Activated CD4-positive, alpha-beta T cell treated with anti-CD3 and anti-CD28 coated beads for 1 hour (primary cell): Measurements from ENCODE around the gene FBP2.
"Not testable (repeated sequence)": the region's sequence is repeated elsewhere in the genome, so short reads cannot be mapped to it uniquely, and the experiment has no call there.

Source experiments
- DNase-seq: peaks from one replicate; pipeline ENCODE4 v3.0.0-alpha.2; 2020

FBP2 gene

DNA sequence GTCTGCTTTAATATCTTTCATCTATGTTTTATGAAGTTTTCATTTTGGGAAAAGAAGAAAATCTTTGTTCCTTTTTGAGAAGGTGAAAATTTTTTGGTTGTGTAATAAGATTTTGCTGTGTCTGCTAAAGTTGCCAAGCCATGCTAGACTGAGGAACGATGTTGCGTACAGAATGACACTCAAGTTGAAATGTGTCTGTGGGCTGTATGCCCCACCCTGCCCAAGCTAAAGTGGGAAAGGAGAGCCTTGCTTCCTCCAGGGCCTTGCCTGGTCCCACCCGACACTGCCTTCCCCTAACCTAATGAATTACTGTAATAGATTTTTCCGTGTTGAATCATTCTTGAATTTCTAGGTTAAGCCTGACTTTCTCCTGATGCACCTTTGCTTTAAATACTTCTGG lies 36.2 kb downstream of the FBP2 start:
- DNase-seq, result no peak

- DNase-seq, result no peak
Observed at GRCh38 chr9:94554439-94555331, 38.9 kb downstream of the FBP2 start, which contains the start of gene PCAT7. TSS of gene PCAT7 (plus strand) at chr9:94555083.

DNA sequence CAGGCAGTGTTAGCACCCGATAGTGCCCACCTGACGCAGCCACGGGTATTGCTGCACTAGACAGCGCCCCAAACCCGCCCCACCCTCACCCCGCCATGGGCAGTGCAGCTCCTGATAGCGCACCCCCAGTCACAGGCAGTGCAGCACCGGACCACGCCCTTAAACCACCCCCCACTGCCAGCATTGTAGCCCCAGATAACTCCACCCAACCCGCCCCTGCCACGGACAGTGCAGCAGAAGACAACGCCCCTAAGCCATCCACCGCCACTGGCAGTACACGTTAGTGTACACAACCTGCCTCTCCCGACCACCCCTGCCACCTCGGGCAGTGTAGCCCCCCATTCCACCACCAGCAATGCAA lies 39.6 kb downstream of the FBP2 start:
- no peak for DNase-seq

DNA sequence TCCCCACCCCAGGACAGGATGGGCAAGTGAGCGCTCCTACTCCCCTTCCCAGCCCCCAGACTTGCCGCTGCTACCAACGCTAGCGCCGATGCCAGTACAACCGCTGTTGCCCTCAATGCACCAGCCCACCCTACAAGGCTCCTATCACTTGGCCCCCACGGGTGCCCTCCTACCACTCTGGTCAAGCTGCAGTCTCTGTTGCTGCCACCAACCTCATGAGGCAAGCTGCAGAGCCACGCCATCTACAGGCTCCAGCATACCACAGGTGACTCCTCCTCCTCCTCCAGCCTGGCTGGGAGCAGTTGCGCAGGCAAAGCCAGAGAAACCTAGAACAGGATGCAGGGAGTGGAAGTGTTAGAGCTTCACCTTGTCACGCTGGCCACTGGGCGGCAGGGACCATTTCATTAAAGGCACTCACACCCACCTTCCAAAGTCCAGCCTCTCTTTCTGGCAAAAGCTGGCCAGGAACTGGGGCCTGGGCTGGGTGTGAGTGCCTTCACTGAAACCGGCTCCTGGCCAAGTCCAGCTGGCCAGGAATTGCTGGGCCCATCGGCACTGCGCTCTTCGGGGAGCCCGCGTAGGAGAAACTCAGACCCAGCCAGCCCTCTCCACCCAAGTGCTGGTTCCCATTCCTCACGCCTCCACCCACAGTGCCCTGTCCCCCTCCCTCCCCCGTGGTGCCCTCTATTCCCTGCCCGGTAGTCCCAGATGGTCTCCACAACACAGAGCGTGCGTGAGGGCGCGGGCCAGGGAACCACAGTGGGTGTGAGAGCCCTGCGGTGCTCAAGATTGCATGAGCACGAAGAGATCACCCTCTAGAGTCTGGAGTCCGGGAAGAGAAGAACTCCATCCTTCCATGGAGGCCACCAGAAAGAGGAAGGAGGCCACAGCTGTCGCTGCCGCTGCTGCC lies 40.3 kb downstream of the FBP2 start:
- DNase-seq, result no peak

- no peak for DNase-seq
Observed at GRCh38 chr9:94545940-94546339, 47.7 kb downstream of the FBP2 start.

DNA sequence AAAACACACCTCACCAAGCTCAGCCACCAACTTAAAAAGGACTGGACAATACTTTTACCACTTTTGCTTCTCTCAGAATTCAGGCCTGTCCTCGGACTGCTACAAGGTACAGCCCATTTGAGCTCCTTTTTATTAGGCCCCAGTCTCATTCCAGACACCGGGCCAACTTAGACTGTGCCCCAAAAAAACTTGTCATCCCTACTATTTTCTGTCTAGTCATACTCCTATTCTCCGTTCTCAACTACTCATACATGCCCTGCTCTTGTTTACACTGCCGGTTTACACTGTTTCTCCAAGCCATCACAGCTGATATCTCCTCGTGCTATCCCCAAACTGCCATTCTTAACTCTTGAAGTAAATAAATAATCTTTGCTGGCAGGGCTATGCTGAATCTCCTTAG lies 49.3 kb downstream of the FBP2 start:
- DNase-seq, result not testable (repeated sequence)

DNA sequence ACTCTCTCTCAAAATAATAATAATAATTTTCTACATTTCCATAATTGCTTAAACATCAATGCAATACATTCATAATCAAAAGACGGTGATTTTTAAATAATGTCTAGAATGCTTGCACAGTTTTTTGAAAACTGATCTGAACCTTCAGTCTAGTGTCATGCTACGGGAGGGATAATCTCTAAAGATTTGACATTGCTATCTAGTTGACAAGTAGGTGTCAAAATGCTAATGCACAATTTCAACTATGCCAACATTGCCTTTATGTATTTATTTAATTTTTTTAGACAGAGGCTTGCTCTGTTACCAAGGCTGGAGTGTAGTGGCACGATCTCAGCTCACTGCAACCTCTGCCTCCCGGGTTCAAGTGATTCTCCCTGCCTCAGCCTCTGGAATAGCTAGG lies 54.7 kb downstream of the FBP2 start:
- DNase-seq, result no peak

DNA sequence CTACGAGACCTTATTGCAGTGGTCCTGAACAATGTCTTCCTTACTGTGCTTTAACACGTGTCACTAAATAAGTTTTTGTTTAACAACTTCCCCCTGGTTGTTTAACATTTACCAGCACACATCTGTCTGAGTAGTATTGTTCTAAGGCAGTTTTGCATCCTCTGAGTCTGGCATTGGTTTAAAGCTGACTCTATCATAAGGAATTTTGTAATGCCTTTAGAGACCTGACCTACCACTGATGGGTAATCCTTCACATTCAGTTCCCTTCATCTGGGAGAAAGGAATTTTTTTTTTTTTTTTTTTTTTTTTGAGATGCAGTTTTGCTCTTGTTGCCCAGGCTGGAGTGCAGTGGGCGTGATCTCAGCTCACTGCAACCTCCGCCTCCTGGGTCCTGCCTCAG lies 58.7 kb downstream of the FBP2 start:
- no peak for DNase-seq

DNA sequence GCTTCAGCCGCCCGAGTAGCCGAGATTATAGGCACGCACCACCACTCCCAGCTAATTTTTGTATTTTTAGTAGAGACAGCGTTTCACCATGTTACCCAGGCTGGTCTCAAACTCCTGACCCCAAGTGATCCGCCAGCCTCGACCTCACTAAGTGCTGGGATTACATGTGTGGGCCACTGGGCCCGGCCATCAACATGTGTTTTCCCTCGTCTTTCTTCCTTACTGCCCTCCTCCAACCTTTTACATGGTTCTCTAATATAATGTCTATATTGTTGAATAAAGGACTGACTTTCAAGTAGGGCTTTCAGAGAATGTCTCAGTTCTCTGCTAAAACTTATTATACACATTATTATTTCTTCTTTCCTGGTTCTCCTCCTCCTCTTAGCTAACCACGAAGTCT lies 60.0 kb downstream of the FBP2 start:
- no peak for DNase-seq

DNA sequence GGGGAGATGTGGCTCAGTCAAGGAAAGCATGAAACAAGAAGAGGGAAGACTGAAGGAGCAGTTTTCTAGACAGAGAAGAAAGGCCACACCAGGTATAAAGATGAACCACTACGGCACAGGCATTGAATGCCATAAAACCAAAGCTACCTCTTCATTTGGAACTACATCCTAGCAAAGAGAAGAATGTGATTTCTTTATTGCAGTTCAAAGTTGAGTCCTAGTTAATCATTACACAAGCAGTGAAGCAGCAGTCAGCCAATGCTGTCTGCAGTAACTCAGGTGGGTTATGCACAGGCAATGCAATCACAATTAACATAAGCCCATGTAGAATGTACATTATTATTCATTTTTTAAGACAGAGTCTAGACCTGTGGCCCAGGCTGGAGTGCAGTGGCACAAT lies 60.5 kb downstream of the FBP2 start:
- DNase-seq, result no peak

- DNase-seq, result no peak
Observed at GRCh38 chr9:94528886-94529285, 64.7 kb downstream of the FBP2 start.

GRCh38 chr9:94526951-94527350 lies 66.7 kb downstream of the FBP2 start:
- DNase-seq, result no peak

GRCh38 chr9:94526271-94526670 lies 67.4 kb downstream of the FBP2 start:
- no peak for DNase-seq

DNA sequence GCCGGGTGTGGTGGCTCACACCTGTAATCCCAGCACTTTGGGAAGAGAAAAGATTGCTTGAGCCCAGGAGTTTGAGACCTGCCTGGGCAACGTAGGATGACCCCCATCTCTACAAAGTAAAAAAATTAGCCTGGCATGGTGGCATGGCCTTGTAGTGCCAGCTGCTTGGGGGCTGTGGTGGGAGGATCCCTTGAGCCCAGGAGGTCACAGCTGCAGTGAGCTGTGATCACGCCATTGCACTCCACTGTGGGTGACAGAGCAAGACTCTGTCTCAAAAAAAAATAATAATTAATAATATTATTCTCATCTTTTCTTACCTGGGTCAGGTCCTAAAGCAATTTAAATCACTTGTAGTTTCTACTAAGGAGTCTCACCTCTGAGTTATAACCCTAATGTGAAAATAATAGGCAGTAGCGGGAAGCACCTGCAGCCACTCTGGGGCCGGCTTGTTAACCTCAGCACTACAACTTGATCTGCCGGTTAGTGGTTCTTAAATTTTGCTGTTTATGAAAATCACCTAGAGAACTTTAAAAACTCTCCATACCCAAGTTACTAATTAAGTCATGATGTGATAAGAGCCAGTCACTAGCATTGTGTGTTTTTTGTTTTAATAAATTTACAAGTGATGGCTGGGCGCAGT lies 68.1 kb downstream of the FBP2 start:
- no peak for DNase-seq

DNA sequence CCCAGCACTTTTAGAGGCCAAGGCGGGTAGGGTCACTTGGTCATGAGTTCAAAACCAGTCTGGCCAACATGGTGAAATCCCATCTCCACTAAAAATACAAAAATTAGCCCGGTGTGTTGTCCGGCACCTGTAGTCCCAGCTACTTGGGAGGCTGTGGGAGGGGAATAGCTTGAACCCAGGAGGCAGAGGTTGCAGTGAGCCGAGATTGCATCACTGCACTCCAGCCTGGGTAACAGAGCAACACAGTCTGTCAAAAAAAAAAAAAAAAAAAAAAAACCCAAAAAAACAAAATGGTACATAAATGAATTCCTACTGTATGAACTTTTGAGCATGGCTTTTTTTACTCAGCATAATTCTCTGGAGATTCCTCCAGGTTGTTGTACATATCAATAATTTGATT lies 76.4 kb downstream of the FBP2 start:
- no peak for DNase-seq

DNA sequence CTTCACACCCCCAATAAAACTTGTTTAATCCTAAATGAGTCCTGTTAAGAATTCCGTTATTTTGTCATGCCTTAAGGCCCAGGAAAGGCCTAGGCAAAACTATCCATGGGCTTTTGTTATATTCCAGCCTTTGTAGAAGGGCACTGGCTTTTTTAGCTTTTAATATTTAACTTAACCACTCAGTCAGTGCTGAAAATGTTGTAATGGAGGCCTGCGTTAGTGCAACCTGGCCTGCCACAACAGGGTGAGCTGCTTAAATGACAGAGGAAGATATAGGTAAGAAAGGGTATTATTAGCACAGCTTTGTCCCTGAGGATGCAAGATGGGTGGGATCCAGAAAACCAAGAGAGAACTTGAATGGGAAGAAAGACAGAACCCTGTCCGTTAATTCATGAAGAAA lies 78.9 kb downstream of the FBP2 start:
- no peak for DNase-seq

DNA sequence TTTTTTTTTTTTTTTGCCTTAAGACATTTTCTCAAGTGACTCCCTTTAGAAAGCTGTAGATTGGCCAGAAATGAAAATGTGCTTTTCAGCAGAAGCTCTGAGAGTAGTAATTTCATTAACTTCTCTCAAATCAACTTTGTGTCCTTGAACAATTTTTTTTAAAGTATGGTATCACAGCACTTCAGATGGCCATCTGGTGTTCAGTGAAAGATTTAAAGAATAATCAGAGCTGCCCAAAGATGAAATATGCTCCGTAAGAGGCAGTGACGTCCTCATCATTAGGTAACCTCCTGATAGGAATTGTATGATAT lies 81.7 kb downstream of the FBP2 start:
- DNase-seq, result no peak

DNA sequence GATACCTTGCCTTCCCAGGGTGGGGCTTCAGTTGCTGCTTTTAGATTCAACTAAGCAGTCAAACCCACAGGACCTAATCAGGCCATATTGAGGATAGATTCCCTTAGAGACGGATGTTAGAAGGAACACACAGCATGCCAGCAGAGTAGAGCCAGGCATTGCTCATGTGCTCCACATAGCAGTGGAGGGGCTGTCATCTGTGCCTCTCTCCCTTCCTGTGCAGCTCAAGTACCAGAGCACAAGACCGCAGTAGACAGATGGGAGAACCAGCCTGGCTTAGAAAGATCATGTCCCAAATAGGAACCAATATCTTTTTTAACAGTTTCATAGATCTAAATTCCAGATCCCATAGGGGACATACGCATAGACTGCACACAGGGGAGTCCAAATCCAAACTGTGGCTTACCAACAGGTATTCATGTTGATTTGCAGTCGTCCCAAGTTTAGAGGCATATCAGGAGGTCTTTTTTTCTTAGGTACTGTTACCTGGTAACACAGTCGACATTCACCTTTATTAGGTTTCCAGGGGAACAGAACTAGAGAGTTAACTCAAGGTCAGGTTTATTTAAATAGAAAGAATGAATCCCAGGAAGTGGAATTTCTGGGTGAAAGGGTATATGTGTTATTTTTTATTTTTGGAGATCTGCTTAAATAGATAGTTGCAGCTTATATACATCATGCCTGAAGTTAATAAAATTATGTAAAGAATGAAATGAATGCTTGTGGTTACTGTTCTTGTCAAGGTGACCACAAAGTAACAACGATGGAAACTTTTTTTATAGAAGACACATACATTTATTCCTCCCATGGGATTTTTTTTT lies 82.3 kb downstream of the FBP2 start:
- no peak for DNase-seq
